IPS-18c (cell line): Measurements from ENCODE around the gene XAGE3.
"Not testable (repeated sequence)": the region's sequence is repeated elsewhere in the genome, so short reads cannot be mapped to it uniquely, and the experiment has no call there.

Source experiments
- H3K4me3 ChIP-seq: 2 replicates; pipeline ENCODE4 v1.7.0; 2013; ENCODE audit warnings: low read depth, mild to moderate bottlenecking, low read length, moderate library complexity; ENCODE audit not compliant: insufficient read depth
- H3K9me3 ChIP-seq: one replicate; pipeline ENCODE4 v1.6.1; 2013; ENCODE audit warnings: mild to moderate bottlenecking, low read length, moderate library complexity; ENCODE audit not compliant: control insufficient read depth, insufficient read depth

The XAGE3 gene

GRCh38 chrX:52867610-52868348, at the start of gene XAGE3:
Gene XAGE3, minus strand, starts transcription at chrX:52868083. Its CDS starts 950 bp downstream, at chrX:52867133.
- no peak within 1 kb of the TSS for H3K4me3 ChIP-seq
- no peaks in the 10 kb centered on the region for H3K9me3 ChIP-seq

GRCh38 chrX:52914704-52915103, 46.8 kb upstream of the XAGE3 start:
- H3K9me3 ChIP-seq, H3K4me3 ChIP-seq: not testable (repeated sequence)

- H3K4me3 ChIP-seq, H3K9me3 ChIP-seq: not testable (repeated sequence)
These were observed 45.8 kb upstream of the XAGE3 start for GRCh38 chrX:52913681-52914080.

GRCh38 chrX:52909313-52909969, 41.6 kb upstream of the XAGE3 start:
- H3K9me3 ChIP-seq, H3K4me3 ChIP-seq: not testable (repeated sequence)

- not testable (repeated sequence) for H3K4me3 ChIP-seq, H3K9me3 ChIP-seq
These were observed 40.0 kb upstream of the XAGE3 start for GRCh38 chrX:52907900-52908299.

- not testable (repeated sequence) for H3K4me3 ChIP-seq, H3K9me3 ChIP-seq
These were observed 39.3 kb upstream of the XAGE3 start for GRCh38 chrX:52907137-52907536.

GRCh38 chrX:52906072-52906471, 38.2 kb upstream of the XAGE3 start:
- H3K9me3 ChIP-seq, H3K4me3 ChIP-seq: not testable (repeated sequence)

GRCh38 chrX:52905531-52905930, 37.6 kb upstream of the XAGE3 start:
- H3K4me3 ChIP-seq, H3K9me3 ChIP-seq: not testable (repeated sequence)

GRCh38 chrX:52896855-52897709, 29.2 kb upstream of the XAGE3 start, which contains the start of gene FAM156B:
Gene FAM156B, plus strand, starts transcription at chrX:52897330. Its CDS starts 9,896 bp downstream, at chrX:52907226.
- not testable (repeated sequence) for H3K9me3 ChIP-seq, H3K4me3 ChIP-seq

GRCh38 chrX:52896438-52896837, 28.6 kb upstream of the XAGE3 start:
- H3K9me3 ChIP-seq, H3K4me3 ChIP-seq: not testable (repeated sequence)

- H3K9me3 ChIP-seq, H3K4me3 ChIP-seq: not testable (repeated sequence)
These were observed 20.2 kb upstream of the XAGE3 start for GRCh38 chrX:52888090-52888489.

- H3K9me3 ChIP-seq, H3K4me3 ChIP-seq: not testable (repeated sequence)
These were observed 19.6 kb upstream of the XAGE3 start for GRCh38 chrX:52887459-52887858.

GRCh38 chrX:52876386-52876785, 8.5 kb upstream of the XAGE3 start:
- H3K9me3 ChIP-seq: not testable (repeated sequence)

GRCh38 chrX:52875436-52875835, 7.6 kb upstream of the XAGE3 start:
- not testable (repeated sequence) for H3K4me3 ChIP-seq, H3K9me3 ChIP-seq

More at GRCh38 chrX:52876386-52876785, 8.5 kb upstream of the XAGE3 start:
- not testable (repeated sequence) for H3K4me3 ChIP-seq

GRCh38 chrX:52874661-52875060, 6.8 kb upstream of the XAGE3 start:
- Histone ChIP-seq H3K4me3 (no peak overlapping the region), H3K9me3 (no peaks in the 10 kb centered on the region)

- not testable (repeated sequence) for H3K9me3 ChIP-seq, H3K4me3 ChIP-seq
These were observed 5.9 kb upstream of the XAGE3 start for GRCh38 chrX:52873825-52874224.

GRCh38 chrX:52870046-52870445, 2.2 kb upstream of the XAGE3 start:
- Histone ChIP-seq H3K4me3 (no peak overlapping the region), H3K9me3 (no peaks in the 10 kb centered on the region)
